Measurements from ENCODE around the gene PLXNA4. TPM values are rescaled to one million over a fixed set of nuclear protein-coding genes. Genes with fewer than 3 reads are reported as not detected.

The PLXNA4 gene
- total RNA-seq, 1 experiment from 2014 or later = not detected

DNA sequence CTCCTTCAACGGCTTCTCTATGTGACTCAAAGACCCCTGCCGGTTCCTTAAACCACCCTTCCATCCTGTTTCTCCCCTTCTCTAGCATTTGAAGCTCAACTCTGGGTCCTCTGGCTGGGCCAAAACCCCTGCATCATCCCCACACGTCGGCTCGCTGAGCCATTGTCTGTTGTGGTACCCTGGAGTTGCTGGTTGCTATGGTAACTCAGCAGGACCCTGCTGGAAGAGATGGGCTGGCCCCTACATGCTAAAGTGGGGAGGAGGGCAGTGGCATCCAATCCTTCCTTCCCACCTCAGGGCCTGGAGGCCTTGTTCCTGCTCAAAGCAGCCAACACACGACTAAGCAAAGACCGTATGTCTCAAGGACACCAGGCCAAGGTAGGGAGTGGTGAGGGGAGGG lies 452.5 kb downstream of the PLXNA4 start:
- Histone ChIP-seq H3K27ac (ENCODE audit: low read depth, low read length) (no peak overlapping the region), H2AFZ (ENCODE audit: low read depth, low read length, poor library complexity, severe bottlenecking) (no peak overlapping the region)

DNA sequence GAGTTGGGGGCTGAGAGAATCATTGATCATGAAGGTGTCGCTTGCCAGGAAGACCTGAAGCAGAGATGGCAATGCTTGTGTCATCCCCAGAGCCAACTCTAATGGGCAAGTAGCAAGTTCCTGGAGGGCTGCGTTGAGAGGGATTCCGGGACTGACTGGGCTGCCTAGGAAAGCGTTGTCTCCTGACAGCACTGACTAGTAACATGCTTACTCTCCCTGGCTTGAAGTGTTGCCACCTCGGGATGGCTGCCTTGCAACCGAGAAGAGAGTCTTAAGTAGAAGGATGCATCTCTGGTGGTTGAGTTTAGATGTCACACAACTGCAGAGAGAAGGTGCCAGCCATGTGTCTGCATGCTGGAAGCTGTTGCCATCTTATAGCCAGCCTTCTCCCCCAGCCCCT lies 453.4 kb downstream of the PLXNA4 start:
- ChIA-PET POLR2A (no interaction called here), RAD21 (ENCODE audit: low non-redundant PET in 1 of 2, low total read pairs in 2 of 2, uncharacterized antibody in 2 of 2, unreplicated experiment in 2 of 2) (no interaction called here), CTCF (no interaction called here)
- H3K27ac ChIP-seq (ENCODE audit: low read depth, low read length) = no peak overlapping the region
- intact Hi-C loops (cut with micrococcal nuclease) = no loop called here
- no peak overlapping the region for H3K4me3 ChIP-seq (replicated peaks in 1 of 2; ENCODE audit: low read depth in 1 of 2, low read length in 2 of 2)
- no peak for ATAC-seq
- H3K36me3 ChIP-seq (ENCODE audit: control insufficient read depth in 1 of 2, insufficient read depth in 2 of 2, low read length in 2 of 2) = no peaks in the 10 kb centered on the region
- H3K4me2 ChIP-seq (ENCODE audit: low read length) = no peak overlapping the region
- H3K9me3 ChIP-seq (ENCODE audit: control insufficient read depth in 1 of 2, insufficient read depth in 1 of 2, low read depth in 1 of 2, low read length in 2 of 2) = no peaks in the 10 kb centered on the region
- H3K27me3 ChIP-seq (ENCODE audit: insufficient read depth, low read length) = peaks cover 37% of the 10 kb centered on the region; the same call in 1 of the 2 replicates
- H3K9ac ChIP-seq (ENCODE audit: low read length) = no peak overlapping the region
- H3K79me2 ChIP-seq (ENCODE audit: insufficient read depth, low read length) = no peaks in the 10 kb centered on the region
- H4K20me1 ChIP-seq (ENCODE audit: insufficient read depth) = no peaks in the 10 kb centered on the region
- TF ChIP-seq ZFX (IDR thresholded peaks at IDR 0.05) (no peak), YY1 (IDR thresholded peaks at IDR 0.05; ENCODE audit: extremely low read depth, insufficient replicate concordance, low read depth, low read length) (no peak), CBX3 (IDR thresholded peaks at IDR 0.05; ENCODE audit: low read depth) (no peak), EGR1 (IDR thresholded peaks at IDR 0.05; ENCODE audit: low read depth) (no peak)
- no peak for DNase-seq (ENCODE audit: low read depth, low spot score)
- H2AFZ ChIP-seq (ENCODE audit: low read depth, low read length, poor library complexity, severe bottlenecking) = no peak overlapping the region
- no peaks in the 10 kb centered on the region for H3K4me1 ChIP-seq (ENCODE audit: control insufficient read depth in 1 of 2, insufficient read depth in 2 of 2, low read length in 2 of 2)
- no TSS peak for BruUV-seq (replicated peaks)
- no peaks in the 10 kb centered on the region for H3K9me2 ChIP-seq (ENCODE audit: insufficient read depth)

More for the DNA sequence above, 452.5 kb downstream of the PLXNA4 start:
- Histone ChIP-seq H3K79me2 (ENCODE audit: insufficient read depth, low read length) (no peaks in the 10 kb centered on the region), H3K9me2 (ENCODE audit: insufficient read depth) (no peaks in the 10 kb centered on the region), H4K20me1 (ENCODE audit: insufficient read depth) (no peaks in the 10 kb centered on the region), H3K9ac (ENCODE audit: low read length) (no peak overlapping the region), H3K9me3 (ENCODE audit: control insufficient read depth in 1 of 2, insufficient read depth in 1 of 2, low read depth in 1 of 2, low read length in 2 of 2) (no peaks in the 10 kb centered on the region), H3K4me1 (ENCODE audit: control insufficient read depth in 1 of 2, insufficient read depth in 2 of 2, low read length in 2 of 2) (no peaks in the 10 kb centered on the region), H3K27me3 (ENCODE audit: insufficient read depth, low read length) (peaks cover 36% of the 10 kb centered on the region; the same call in 1 of the 2 replicates), H3K4me2 (ENCODE audit: low read length) (no peak overlapping the region), H3K4me3 (replicated peaks in 1 of 2; ENCODE audit: low read depth in 1 of 2, low read length in 2 of 2) (no peak overlapping the region), H3K36me3 (ENCODE audit: control insufficient read depth in 1 of 2, insufficient read depth in 2 of 2, low read length in 2 of 2) (no peaks in the 10 kb centered on the region)
- POLR2A ChIA-PET = no interaction called here
- CTCF ChIA-PET = no interaction called here
- TF ChIP-seq ELF1 (IDR thresholded peaks at IDR 0.05; ENCODE audit: borderline replicate concordance, low read depth) = no peak
- TF ChIP-seq, protein P1, sequence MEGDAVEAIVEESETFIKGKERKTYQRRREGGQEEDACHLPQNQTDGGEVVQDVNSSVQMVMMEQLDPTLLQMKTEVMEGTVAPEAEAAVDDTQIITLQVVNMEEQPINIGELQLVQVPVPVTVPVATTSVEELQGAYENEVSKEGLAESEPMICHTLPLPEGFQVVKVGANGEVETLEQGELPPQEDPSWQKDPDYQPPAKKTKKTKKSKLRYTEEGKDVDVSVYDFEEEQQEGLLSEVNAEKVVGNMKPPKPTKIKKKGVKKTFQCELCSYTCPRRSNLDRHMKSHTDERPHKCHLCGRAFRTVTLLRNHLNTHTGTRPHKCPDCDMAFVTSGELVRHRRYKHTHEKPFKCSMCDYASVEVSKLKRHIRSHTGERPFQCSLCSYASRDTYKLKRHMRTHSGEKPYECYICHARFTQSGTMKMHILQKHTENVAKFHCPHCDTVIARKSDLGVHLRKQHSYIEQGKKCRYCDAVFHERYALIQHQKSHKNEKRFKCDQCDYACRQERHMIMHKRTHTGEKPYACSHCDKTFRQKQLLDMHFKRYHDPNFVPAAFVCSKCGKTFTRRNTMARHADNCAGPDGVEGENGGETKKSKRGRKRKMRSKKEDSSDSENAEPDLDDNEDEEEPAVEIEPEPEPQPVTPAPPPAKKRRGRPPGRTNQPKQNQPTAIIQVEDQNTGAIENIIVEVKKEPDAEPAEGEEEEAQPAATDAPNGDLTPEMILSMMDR (IDR thresholded peaks at IDR 0.05 in 2 of 3, conservative IDR thresholded peaks at IDR 0.05 in 1 of 3; ENCODE audit: borderline replicate concordance in 1 of 3, insufficient read depth in 1 of 3, low read depth in 2 of 3, low read length in 2 of 3) = no peak
- RAD21 ChIA-PET (ENCODE audit: low non-redundant PET in 1 of 2, low total read pairs in 2 of 2, uncharacterized antibody in 2 of 2, unreplicated experiment in 2 of 2) = no interaction called here
- ATAC-seq = no peak
- no peak for DNase-seq (ENCODE audit: low read depth, low spot score)
- intact Hi-C loops (cut with micrococcal nuclease) = no loop called here
- no TSS peak for BruUV-seq (replicated peaks)
